Measurements from ENCODE around the gene TREH.
"Not testable (repeated sequence)": the region's sequence is repeated elsewhere in the genome, so short reads cannot be mapped to it uniquely, and the experiment has no call there.

Gene TREH

GRCh38 chr11:118618115-118618990, 61.1 kb downstream of the TREH start:
- peaks cover 88% of the 10 kb centered on the region for H3K4me1 Mint-ChIP-seq

GRCh38 chr11:118615976-118616371, 63.5 kb downstream of the TREH start:
- TF ChIP-seq CTCF (IDR thresholded peaks at IDR 0.05): no peak
- Mint-ChIP-seq H3K4me1 (peaks cover 83% of the 10 kb centered on the region), H3K27me3 (ENCODE audit: low read depth, poor library complexity) (peaks cover 10% of the 10 kb centered on the region), H3K4me3 (no peak overlapping the region), H3K9me3 (no peaks in the 10 kb centered on the region), H3K27ac (no peak overlapping the region), H3K36me3 (ENCODE audit: low read depth) (no peaks in the 10 kb centered on the region)
- no peak for DNase-seq

More at GRCh38 chr11:118618115-118618990, 61.1 kb downstream of the TREH start:
- peak overlapping the region; percentile 44 for H3K4me3 Mint-ChIP-seq
- no peaks in the 10 kb centered on the region for H3K36me3 Mint-ChIP-seq (ENCODE audit: low read depth)
- no peak for TF ChIP-seq CTCF (IDR thresholded peaks at IDR 0.05)
- no peaks in the 10 kb centered on the region for H3K27me3 Mint-ChIP-seq (ENCODE audit: low read depth, poor library complexity)
- peak overlapping the region; percentile 79 for H3K27ac Mint-ChIP-seq
- DNase-seq: peak; percentile 28
- no peaks in the 10 kb centered on the region for H3K9me3 Mint-ChIP-seq

GRCh38 chr11:118615282-118615975, 64.0 kb downstream of the TREH start:
- peaks cover 16% of the 10 kb centered on the region for H3K27me3 Mint-ChIP-seq (ENCODE audit: low read depth, poor library complexity)
- H3K9me3 Mint-ChIP-seq: no peaks in the 10 kb centered on the region
- no peaks in the 10 kb centered on the region for H3K36me3 Mint-ChIP-seq (ENCODE audit: low read depth)
- peak overlapping the region; percentile 56 for H3K4me3 Mint-ChIP-seq
- H3K4me1 Mint-ChIP-seq: peaks cover 78% of the 10 kb centered on the region
- peak overlapping the region; percentile 58 for H3K27ac Mint-ChIP-seq
- peak; percentile 62 for DNase-seq
- no peak for TF ChIP-seq CTCF (IDR thresholded peaks at IDR 0.05)

GRCh38 chr11:118614511-118614910, 64.9 kb downstream of the TREH start:
- Mint-ChIP-seq H3K4me3 (no peak overlapping the region), H3K9me3 (no peaks in the 10 kb centered on the region), H3K4me1 (peaks cover 76% of the 10 kb centered on the region), H3K36me3 (ENCODE audit: low read depth) (no peaks in the 10 kb centered on the region), H3K27ac (peak overlapping the region; percentile 29), H3K27me3 (ENCODE audit: low read depth, poor library complexity) (peaks cover 25% of the 10 kb centered on the region)
- TF ChIP-seq CTCF (IDR thresholded peaks at IDR 0.05): no peak
- DNase-seq: no peak

- DNase-seq: no peak
- peaks cover 44% of the 10 kb centered on the region for H3K27me3 Mint-ChIP-seq (ENCODE audit: low read depth, poor library complexity)
- peaks cover 66% of the 10 kb centered on the region for H3K4me1 Mint-ChIP-seq
- no peak for TF ChIP-seq CTCF (IDR thresholded peaks at IDR 0.05)
- no peak overlapping the region for H3K27ac Mint-ChIP-seq
- no peak overlapping the region for H3K4me3 Mint-ChIP-seq
- no peaks in the 10 kb centered on the region for H3K9me3 Mint-ChIP-seq
- no peaks in the 10 kb centered on the region for H3K36me3 Mint-ChIP-seq (ENCODE audit: low read depth)
Measured at GRCh38 chr11:118612378-118612777, 67.1 kb downstream of the TREH start.

- H3K36me3 Mint-ChIP-seq (ENCODE audit: low read depth); DNase-seq; H3K27ac Mint-ChIP-seq; H3K9me3 Mint-ChIP-seq: not testable (repeated sequence)
- H3K4me1 Mint-ChIP-seq: peaks cover 65% of the 10 kb centered on the region
- H3K4me3 Mint-ChIP-seq: peak overlapping the region; percentile 68
- H3K27me3 Mint-ChIP-seq (ENCODE audit: low read depth, poor library complexity): peaks cover 53% of the 10 kb centered on the region
Measured at GRCh38 chr11:118611433-118611795, 68.0 kb downstream of the TREH start.

Data from nephron progenitor cell (in vitro differentiated cells).